Activated CD8-positive, alpha-beta memory T cell treated with anti-CD3 and anti-CD28 coated beads for 4 hours (primary cell): ENCODE results near the gene SLC43A1.

Experiments
- DNase-seq, 2 donors: peaks; one replicate each; pipeline ENCODE4 v3.0.0-alpha.2; 2020; ENCODE audit warnings: low read depth in 2 of 2

SLC43A1 gene

DNA sequence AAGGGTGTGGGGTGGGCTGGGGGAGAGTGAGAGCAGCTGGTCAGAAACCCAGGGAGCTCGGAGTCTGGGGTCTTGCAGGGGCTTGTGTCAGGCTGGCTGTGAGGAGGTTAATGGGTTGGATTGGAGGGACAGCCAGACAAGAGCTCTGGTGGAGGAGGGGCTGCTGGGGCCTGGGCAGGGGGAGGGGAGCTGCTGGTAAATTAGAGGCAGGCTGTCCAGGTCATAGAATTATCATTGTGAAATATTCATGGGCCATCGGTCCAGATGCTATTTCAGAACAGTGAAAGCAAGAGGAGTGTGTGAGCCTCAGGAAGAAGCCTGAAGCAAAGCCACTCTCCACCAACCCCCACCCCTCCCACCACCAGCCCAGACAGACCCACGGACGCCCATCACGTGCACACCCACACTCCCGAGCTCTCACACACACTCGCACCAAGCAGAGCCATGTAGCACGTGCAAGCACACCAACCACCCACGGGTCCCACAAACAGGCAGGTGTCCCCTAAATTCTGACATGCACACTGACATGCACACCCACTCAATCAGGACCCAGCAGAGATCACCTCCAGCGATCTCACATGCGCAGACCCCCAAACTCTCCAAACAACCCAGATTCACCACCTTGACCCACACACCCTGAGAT is 36.4 kb downstream of the SLC43A1 start:
- DNase-seq: no peak

DNA sequence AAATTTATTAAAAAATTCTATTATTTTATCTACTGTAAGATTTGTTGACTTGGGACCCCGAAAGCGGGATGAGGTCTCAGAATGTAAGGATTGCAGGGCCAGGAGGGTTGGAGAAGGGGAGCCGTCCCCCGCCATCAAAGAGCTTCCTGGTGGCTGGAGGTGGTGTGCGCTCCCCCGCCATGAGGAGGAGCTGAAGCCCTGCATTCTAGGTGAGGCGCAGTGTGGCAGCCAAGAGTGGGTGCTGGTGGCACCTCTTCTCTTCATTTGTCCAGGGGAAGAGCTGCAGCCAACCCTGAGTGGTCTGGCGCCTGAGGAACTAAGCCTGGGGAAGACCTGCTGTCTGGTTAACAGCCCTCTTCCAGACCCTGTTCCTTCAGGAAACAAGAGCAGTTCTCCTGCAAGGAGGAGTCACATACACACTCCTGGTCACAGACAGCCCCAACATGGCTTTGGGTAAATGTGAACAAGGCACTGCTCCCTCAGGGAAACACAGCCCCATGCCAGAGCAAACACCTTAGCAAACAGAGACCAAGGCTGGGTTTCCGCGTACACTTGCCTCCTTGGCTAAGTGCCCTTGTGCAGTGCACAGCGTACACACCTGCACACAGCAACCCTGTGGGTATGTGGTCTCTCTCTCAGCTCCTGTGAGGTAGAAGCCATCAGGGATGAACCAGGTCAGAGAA is 37.9 kb downstream of the SLC43A1 start:
- DNase-seq: no peak

DNA sequence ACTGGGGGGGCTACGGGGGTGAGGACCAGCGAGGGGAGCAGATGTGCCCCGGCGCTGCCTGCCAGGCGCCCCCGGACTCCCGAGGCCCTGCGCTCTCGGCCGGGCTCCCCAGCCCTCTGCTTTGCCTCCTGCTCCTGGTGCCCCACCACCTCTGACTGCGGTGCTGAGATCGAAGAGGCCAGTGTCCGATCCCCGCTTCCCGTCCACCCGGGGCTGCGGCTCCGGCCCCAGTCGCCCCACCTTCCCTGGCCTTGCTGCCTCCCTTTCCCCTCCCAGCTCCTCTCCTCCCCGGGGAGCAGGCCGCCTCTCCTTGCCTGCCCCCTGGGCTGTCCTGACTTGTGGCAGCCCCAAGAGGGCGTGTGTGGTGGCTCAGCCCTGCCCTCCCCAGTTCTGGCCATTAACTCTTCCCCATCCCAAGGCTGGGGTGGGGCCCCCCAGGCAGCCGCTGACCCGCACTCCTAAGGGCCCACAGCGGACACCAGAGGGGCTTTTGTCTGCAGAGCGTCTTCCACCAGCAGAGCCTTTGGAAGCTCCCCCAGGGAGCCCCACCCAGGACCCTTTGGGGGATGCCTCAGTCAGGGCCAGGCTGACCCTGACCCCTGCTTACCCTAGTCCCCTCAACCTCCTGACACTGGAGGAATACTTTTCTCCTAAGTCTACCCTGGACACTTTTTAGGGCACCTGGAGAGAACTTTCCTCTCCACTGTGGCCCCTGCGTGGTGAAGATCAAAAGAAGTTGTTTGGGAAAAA is 38.6 kb downstream of the SLC43A1 start:
- DNase-seq: no peak

DNA sequence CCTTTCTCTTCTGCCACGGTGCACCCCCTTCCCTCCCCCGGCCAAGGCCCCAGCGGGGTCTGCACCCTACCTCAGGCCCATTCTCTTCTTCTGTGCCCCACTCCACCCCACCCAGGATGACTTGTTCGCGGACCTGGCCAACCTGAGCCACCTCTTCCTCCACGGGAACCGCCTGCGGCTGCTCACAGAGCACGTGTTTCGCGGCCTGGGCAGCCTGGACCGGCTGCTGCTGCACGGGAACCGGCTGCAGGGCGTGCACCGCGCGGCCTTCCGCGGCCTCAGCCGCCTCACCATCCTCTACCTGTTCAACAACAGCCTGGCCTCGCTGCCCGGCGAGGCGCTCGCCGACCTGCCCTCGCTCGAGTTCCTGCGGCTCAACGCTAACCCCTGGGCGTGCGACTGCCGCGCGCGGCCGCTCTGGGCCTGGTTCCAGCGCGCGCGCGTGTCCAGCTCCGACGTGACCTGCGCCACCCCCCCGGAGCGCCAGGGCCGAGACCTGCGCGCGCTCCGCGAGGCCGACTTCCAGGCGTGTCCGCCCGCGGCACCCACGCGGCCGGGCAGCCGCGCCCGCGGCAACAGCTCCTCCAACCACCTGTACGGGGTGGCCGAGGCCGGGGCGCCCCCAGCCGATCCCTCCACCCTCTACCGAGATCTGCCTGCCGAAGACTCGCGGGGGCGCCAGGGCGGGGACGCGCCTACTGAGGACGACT is 39.3 kb downstream of the SLC43A1 start:
- no peak for DNase-seq

DNA sequence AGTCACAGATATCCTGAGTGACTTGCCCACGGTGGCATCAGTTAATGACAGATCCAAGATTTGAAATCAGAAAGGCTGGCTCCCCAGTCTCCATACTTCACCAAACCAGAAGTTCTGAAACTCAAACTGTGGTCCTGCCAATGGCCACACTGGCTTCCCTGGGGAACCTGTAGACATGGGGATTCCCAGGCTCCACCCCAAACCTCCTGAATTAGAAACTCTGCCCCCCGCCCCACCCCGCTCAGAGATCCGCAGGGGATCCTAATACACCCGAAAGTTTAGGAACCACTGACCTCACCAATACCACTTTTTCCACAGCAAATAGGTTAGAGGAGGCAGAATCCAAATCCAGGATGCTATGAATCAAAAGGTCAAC is 39.8 kb downstream of the SLC43A1 start:
- no peak for DNase-seq

DNA sequence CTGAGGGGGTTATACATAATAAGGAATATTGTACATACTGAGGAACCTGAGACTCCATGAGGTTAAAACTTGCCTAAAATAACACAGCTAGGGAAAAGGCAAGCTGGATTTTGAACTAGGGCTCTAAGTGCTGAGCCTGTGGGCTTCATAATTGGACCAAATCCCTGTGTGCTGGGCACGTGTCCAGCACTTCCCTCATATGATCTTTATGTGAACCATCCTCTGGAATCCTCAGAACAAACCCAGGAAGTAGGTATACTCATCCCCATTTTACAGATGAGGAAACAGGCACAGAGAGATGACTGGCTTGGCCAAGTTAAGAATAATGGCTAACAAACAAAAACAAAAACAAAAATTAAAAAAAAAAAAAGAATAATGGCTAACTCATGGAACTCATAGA is 40.3 kb downstream of the SLC43A1 start:
- DNase-seq: no peak

DNA sequence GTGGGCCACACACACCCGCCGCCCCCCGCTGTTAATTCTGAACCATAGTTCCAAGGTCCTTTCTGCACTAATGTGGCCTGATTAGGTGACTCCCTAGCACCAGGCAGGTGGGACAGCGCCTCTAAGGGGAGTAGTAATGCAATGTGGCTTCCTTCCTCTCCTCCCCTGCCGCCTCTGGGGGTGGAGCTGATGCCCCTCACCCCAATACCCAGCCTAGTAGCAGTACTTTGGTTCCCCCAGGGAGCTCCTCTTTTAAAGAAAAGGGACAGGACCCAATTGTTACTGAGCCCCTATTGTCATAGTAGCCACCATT is 40.7 kb downstream of the SLC43A1 start:
- no peak for DNase-seq

DNA sequence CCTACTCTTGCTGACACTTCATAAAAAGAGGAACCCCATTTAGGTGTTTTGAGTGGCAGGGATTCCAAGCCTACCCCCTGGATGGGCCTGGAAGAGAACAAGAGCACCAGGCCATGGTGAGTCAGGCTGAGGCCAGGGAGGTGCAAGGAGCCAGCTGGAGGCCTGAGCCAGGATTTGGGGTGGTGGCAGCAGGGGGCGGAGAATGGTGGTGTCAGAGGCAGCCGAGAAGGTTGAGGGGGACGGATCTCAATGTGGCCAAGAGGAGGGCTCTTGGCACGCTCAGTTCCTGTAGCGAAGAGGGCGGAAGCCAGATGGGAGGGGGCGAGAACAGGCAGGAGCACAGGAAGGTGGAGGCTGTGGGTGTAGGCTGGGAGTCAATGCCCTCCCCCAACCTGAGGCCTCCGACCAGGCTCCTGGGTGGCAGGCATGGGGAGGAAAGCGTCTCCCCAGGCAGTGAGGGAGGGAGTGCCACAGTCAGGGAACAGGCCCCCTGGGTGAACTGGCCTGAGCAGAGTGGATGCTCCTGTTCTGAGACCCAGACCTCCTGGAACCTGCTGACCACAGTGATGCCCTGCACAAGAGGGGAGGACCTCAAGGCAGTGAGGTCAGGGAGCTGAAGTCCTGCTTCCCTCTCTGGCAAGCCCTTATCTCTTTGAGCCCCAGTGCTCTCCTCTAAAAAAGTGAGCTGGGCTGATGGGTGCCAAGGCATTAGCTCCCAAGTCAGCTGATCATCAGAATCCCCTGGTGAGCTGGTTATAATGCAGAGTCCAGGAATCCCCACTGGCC is 41.3 kb downstream of the SLC43A1 start:
- DNase-seq: no peak

DNA sequence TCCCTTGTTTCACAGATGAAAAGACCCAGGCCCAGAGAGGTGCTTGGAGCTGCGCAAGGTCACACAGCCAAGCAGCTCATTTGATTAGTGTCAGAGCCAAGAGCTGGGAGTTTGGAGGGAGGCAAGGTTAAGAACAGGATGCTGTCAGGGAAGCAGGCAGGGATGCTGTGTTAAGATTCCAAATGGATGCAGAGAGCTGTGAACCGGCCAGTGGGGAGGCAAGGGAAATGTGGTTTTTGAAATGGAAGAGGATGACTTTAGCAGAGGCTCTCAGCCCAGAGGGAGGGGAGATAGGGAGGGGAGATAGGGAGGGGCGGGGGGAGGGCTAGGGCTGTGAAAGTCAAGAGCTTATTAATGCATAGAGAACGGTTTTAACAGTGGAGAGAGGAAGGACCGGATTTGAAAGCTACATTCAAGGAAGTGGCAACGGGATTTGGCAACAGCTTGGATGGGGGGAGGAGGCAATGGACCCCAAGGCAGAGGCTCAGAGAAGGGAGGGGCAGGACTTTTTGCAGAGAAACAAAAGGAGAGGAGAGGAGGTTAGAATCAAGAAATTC is 42.1 kb downstream of the SLC43A1 start:
- no peak for DNase-seq

DNA sequence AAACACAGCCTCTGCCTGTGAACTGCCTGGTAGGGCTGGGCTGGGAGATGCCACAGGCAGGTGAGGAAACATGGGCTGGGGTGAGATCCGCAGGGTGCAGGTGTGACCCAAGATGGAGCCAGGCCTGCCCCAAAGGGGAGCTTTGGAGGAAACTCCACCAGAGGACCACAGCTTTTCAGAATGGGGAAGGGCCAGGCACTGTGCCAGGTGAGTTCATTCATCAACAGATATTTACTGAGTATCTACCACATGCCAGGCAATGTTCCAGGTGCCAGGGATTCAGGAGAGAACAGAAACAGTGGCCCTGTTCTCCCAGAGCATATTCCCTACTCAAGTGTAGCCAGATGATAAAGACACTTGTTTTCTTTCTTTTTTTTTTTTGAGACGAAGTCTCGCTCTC is 44.0 kb downstream of the SLC43A1 start:
- DNase-seq: no peak

DNA sequence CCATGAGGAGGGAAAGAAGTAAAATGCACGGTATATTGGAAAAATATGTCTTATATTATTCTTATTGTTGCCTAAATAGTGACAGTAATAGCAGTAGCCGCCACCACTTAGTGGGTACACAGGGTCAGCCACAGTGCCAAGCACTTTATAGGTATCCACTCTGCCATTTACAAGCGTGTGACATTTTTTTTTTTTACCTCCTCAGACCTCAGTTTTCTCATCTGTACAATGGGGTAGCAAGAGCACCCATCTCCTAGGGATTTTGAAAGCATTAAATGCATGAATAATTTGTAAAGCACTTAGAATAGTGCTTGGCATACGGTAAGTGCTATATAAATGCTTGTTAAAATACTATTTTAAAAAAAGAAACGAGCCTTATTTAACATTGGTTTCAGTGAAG is 46.2 kb downstream of the SLC43A1 start:
- no peak for DNase-seq

DNA sequence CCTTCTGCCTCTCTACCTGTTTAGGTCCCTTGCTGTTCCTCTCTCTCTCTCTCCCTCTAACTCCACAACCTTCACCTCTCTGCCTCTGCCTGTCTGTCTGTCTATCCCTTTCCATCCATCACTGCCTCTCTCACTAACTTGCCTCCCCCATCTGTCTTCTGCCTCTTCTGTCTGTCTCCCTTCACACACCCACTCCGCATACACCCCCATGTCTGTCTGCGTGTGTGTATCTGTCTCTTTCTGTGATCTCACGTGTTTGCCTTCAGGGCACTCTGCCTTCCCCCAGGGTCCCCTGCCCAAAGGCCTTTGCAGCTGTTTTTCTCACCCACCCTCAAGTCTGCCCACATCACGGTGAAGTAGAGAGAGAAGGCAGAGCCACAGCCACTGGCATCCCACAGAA is 47.2 kb downstream of the SLC43A1 start:
- DNase-seq: no peak

DNA sequence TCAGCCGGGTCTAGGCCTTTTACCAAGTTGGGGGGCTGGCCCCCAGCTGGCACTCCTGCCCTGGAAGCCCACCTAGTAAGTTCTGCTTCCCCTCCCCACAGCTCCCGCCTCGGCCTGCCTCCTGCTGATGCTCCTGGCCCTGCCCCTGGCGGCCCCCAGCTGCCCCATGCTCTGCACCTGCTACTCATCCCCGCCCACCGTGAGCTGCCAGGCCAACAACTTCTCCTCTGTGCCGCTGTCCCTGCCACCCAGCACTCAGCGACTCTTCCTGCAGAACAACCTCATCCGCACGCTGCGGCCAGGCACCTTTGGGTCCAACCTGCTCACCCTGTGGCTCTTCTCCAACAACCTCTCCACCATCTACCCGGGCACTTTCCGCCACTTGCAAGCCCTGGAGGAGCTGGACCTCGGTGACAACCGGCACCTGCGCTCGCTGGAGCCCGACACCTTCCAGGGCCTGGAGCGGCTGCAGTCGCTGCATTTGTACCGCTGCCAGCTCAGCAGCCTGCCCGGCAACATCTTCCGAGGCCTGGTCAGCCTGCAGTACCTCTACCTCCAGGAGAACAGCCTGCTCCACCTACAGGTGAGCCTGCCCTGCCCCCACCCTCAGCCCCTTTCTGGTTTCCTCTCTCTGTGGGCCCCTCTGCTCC is 47.9 kb downstream of the SLC43A1 start:
- no peak for DNase-seq

DNA sequence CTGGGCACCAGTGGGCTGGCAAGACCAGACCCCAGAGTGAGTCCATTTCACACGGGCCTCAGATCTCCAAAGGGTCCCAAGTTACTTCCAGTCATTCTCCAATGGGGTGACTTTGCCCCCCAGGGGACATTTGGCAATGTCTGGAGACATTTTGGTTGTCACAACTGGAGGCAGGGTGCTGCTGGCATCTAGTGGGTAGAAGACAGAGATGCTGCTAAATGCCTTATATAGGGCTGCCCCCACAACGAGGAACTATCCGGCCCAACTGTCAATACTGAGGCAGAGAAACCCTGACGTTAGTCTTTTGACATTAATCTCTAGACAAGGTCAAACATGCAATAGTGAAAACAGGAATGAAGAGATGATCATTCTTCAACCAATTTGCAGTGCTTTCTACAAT is 48.8 kb downstream of the SLC43A1 start:
- no peak for DNase-seq

DNA sequence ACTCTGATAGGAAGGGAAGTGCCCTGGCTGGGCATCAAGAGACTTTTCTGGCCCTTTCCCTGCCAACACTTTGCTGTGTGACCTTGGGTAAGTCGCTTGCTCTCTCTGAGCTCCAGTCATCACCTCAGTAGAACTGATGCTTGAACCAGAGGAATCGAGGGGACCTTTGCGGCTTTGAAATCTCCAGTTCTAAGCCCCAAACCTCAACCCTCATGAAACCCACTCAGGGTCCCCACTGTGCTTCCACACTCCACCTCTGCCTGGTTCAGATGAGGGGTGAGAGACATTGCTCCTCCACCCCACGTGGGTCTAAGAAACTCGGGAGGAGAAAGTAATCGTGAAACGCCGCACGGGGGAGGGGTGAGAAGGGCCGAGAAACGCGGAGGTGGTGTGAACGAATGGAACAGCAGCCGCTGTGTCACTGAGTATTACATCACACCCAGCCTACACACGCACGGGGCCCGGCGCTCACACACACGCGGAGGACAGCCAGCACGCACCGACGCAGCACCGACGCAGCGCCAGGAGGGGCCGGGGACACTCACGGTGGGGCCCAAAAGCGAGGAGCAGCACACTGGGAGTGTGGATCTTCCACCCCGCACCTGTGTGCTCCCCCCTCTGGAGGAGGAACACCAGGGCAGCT is 50.8 kb downstream of the SLC43A1 start:
- no peak for DNase-seq

DNA sequence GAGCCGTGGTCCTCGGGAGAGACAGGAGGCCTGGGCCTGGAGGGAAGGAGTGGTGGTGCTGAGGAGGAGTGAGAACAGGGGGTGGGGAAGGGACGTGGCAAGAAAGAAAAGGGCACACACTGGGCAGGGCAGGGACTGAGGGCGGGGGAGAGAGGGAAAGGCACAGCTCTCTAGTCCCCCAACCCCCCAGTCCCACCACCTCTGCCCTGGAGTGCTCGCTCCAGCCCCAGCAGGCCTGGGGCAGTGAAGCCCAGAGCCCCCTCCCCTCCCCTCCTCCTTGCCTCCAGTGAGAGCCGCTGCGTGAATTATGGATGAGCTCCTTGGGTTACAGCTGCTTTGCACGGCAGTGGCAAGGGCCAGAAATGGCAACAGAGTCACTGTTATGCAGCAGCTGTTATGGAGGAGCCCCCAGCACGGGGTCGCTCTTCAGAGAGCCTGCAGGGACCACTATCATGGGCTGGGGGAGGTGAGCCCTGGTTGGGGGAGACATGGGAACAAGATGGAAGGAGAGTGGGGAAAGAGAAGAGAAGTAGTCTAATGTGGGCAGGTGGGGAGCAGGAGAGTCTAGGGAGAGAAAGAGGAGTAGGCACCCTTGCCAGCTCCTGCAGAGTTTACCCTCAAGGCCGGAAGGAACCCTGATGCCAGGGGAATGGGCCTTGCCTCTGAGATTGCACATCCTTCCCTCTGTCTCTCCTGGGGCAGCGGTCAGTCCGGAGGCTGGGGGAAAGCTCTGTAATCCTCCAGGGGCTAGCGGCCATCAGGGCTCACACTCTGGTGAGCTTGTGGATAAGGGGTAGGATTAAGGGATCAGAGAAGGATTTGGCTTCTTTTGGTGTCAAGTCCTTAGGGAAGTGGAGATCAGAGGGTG is 51.6 kb downstream of the SLC43A1 start:
- DNase-seq: no peak

DNA sequence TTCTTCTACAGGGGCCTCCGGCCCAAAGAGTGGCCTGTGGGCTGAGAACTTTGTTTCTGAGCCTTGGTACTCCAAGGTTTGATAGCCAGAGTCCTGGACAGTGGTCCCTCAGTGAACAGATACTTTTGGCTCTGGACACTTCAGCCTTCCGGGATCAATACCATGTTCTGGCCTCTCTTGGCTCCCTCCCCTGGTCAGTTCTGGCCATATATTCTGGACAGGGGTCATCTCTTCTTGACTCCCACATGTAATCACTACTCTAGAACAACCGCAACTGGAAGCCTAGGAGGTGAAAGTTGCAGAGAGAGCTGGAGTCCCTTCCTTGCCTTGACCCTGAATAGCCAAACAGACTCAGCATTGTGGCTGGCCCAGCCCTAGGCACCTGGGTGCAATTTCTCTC is 52.9 kb downstream of the SLC43A1 start:
- no peak for DNase-seq

DNA sequence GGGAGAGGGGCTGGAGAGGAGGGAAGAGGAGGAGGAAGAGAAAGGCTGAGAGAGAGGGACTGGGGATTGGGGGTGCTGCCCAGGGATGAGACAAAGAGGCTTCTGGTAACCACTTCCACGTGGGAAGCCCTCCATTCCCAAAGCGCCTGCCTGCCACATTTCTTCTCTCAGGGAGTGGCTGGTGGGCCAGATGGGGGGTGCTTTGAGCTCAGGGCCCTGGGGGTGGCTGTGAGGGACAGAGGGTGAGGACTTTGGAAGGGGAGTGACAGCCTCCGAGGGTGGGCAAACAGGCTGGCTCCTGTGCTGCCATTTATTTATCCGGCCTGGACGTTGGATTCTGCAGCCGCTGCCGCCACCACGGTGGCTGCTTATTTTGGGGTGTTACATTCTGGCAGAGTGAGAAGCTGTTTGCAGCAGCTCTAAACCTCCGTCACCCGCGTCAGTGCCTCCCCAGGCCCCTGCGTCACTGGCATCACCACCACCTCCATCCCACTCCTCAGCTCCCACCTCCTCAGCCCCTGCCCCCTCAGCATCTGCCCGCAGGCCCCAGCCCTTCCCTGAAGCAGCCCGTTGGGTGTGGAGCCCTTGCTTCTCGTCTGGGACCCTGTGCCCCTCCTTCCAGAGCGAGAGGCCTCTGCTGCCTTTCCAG is 53.5 kb downstream of the SLC43A1 start:
- DNase-seq: no peak
